ENCODE results near the gene TRIM17. TPM values are rescaled to one million over a fixed set of nuclear protein-coding genes. Genes with fewer than 3 reads are reported as not detected.

The TRIM17 gene
- total and polyA plus RNA-seq, 5 experiments from 2014 or later, result 0.39 to 3.1 (median 0.62) TPM

DNA sequence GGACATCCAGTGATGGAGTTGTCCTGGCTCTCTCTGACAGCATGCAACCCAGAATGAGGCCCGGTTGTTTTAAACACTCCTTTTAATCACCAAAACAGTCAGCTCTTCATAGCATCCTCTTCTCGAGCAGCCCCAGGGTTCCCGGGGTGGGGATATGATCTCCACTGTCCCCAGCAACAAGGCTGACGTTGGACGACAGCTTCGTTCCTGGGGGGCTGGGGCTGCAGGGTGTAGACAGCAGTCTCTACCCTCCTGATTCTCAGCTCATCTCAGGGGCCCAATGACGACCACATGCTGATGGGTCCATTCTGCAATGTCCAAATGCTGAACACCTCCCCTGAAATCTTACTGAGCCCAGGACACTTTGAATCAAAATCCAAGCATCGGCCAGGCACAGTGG, 37.0 kb downstream of the TRIM17 start:
- Mint-ChIP-seq H3K4me3 (peak overlapping the region in 8 of 10 donors; percentile 16 to 92 (median 52)), H3K36me3 (no peaks in the 10 kb centered on the region), H3K9me3 (no peaks in the 10 kb centered on the region), H3K27me3 (peaks cover 4 to 32% (median 21%) of the 10 kb centered on the region in 5 donors), H3K4me1 (peaks cover 7 to 11% (median 9%) of the 10 kb centered on the region in 4 donors), H3K27ac (no peak overlapping the region)
- ATAC-seq (no peak), DNase-seq (peak in 1 of 10 donors; percentile 38)
- POLR2A ChIA-PET, result no interaction called here

- peak; percentile 17 to 21 for ATAC-seq
- DNase-seq, result no peak
- Mint-ChIP-seq H3K27ac (peak overlapping the region in 6 of 10 donors; percentile 5 to 73 (median 40)), H3K4me3 (peak overlapping the region; percentile 74 to 94 (median 84)), H3K9me3 (no peaks in the 10 kb centered on the region), H3K4me1 (peaks cover 7 to 11% (median 9%) of the 10 kb centered on the region in 4 donors), H3K27me3 (peaks cover 4 to 31% (median 21%) of the 10 kb centered on the region in 5 donors), H3K36me3 (no peaks in the 10 kb centered on the region)
- POLR2A ChIA-PET, result no interaction called here
These were observed 37.7 kb downstream of the TRIM17 start for GRCh38 chr1:228378873-228379460.

GRCh38 chr1:228378090-228378872, 38.4 kb downstream of the TRIM17 start:
- peaks cover 4 to 29% (median 21%) of the 10 kb centered on the region in 5 donors for H3K27me3 Mint-ChIP-seq
- no peaks in the 10 kb centered on the region for H3K36me3 Mint-ChIP-seq
- POLR2A ChIA-PET, result no interaction called here
- H3K9me3 Mint-ChIP-seq, result no peaks in the 10 kb centered on the region
- peaks cover 7 to 11% (median 9%) of the 10 kb centered on the region in 4 donors for H3K4me1 Mint-ChIP-seq
- H3K27ac Mint-ChIP-seq, result peak overlapping the region in 1 of 10 donors; percentile 40
- ATAC-seq, result peak; percentile 83 to 86
- peak overlapping the region; percentile 74 to 94 (median 84) for H3K4me3 Mint-ChIP-seq
- DNase-seq, result peak in 9 of 10 donors; percentile 41 to 81 (median 51)

GRCh38 chr1:228377664-228378089, 39.0 kb downstream of the TRIM17 start:
- no peak for DNase-seq
- peaks cover 7 to 11% (median 9%) of the 10 kb centered on the region in 4 donors for H3K4me1 Mint-ChIP-seq
- POLR2A ChIA-PET, result no interaction called here
- ATAC-seq, result no peak
- peaks cover 4 to 28% (median 16%) of the 10 kb centered on the region in 5 donors for H3K27me3 Mint-ChIP-seq
- no peak overlapping the region for H3K27ac Mint-ChIP-seq
- no peaks in the 10 kb centered on the region for H3K36me3 Mint-ChIP-seq
- H3K4me3 Mint-ChIP-seq, result peak overlapping the region; percentile 19 to 94 (median 54)
- H3K9me3 Mint-ChIP-seq, result no peaks in the 10 kb centered on the region

DNA sequence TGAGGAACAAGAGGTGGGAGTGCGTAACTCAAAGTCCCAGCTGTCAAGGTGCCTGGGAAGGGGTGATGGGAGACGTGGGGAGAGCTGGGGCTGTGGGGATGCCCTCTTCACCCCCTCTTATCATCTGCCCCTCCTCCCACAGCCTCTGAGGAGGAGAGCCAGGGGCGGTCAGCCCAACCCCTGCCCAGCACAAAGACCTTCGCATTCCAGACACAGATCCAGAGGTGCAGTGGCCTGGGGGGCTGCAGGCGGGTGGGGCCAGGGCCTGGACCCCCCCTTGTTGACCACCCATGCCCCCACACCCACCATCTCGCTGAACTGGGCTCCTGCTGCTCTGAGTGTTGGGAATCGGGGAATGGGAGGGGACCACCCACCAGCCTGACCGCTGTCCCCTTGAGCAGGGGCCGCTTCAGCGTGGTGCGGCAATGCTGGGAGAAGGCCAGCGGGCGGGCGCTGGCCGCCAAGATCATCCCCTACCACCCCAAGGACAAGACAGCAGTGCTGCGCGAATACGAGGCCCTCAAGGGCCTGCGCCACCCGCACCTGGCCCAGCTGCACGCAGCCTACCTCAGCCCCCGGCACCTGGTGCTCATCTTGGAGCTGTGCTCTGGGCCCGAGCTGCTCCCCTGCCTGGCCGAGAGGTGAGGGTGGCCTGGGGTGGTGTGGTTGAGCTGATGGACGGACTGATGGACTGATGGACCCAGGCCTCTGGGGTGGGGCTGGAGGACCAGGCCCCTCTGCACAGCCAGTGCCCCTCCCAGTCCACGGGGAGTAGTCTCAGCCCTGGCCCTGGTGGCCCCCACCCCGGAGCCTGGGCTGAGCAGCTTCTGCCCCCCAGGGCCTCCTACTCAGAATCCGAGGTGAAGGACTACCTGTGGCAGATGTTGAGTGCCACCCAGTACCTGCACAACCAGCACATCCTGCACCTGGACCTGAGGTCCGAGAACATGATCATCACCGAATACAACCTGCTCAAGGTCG, 39.7 kb downstream of the TRIM17 start:
- no peak for ATAC-seq
- peaks cover 7 to 11% (median 9%) of the 10 kb centered on the region in 4 donors for H3K4me1 Mint-ChIP-seq
- no peak overlapping the region for H3K27ac Mint-ChIP-seq
- DNase-seq, result peak in 1 of 10 donors; percentile 56
- POLR2A ChIA-PET, result no interaction called here
- peaks cover 0 to 24% (median 10%) of the 10 kb centered on the region in 5 donors for H3K27me3 Mint-ChIP-seq
- no peaks in the 10 kb centered on the region for H3K36me3 Mint-ChIP-seq
- H3K9me3 Mint-ChIP-seq, result no peaks in the 10 kb centered on the region
- H3K4me3 Mint-ChIP-seq, result peak overlapping the region in 8 of 10 donors; percentile 19 to 92 (median 50)

- DNase-seq, result peak in 1 of 10 donors; percentile 24
These were observed 40.4 kb downstream of the TRIM17 start for GRCh38 chr1:228376262-228376628.

GRCh38 chr1:228375578-228376261, 40.9 kb downstream of the TRIM17 start:
- H3K27ac Mint-ChIP-seq, result peak overlapping the region in 1 of 10 donors; percentile 11

More at GRCh38 chr1:228376262-228376628, 40.4 kb downstream of the TRIM17 start:
- Mint-ChIP-seq H3K4me1 (peaks cover 7 to 11% (median 9%) of the 10 kb centered on the region in 4 donors), H3K27me3 (peaks cover 0 to 21% (median 10%) of the 10 kb centered on the region in 5 donors), H3K9me3 (no peaks in the 10 kb centered on the region), H3K36me3 (no peaks in the 10 kb centered on the region), H3K4me3 (peak overlapping the region in 3 of 10 donors; percentile 12 to 51 (median 25)), H3K27ac (no peak overlapping the region)
- POLR2A ChIA-PET, result no interaction called here
- ATAC-seq, result no peak

DNA sequence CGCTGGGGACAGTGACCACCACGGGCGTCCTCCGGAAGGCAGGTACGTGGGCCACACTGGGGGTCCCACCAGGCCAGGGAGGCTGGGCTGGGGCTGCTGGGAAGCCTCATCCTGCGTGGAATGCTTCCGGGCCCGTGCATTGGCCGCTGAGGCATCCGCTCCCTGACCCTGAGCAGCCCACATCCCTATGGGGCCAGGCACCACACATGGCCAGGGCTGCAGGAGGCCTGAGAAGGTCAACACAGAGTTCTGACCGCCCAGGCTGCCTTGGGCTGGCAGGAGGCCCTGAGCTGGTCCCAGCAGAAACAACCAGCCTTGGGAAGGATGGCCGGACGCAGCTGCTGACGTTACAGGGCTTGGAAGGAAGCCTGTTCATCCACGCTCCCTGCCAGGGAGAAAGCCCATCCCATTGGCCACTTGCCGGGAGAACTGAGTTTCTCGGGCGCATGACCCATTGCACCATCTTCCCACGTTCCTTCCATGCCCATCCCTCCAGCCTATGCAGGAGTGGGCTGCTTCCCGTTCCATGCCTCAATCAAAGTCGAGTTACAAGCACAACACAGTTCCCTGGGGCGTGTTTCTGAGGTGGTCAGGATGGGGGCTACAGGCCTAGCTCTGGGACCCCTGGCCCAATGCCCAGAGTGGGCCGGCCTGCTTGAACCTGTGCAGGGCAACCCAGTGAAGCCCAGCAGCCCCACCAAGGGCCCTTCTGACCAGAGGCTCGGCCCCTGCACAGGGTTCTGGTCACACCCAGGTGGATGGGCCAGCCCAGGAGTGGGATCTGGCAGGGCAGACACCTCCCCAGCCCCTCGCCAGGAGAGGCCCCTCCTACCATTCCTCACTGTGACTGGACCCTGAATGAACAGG, 41.7 kb downstream of the TRIM17 start:
- H3K4me1 Mint-ChIP-seq, result peaks cover 7 to 11% (median 9%) of the 10 kb centered on the region in 4 donors
- H3K4me3 Mint-ChIP-seq, result no peak overlapping the region
- no peaks in the 10 kb centered on the region for H3K36me3 Mint-ChIP-seq
- DNase-seq (peak in 1 of 10 donors; percentile 54), ATAC-seq (no peak)
- H3K27me3 Mint-ChIP-seq, result peaks cover 0 to 15% (median 7%) of the 10 kb centered on the region in 5 donors
- POLR2A ChIA-PET, result no interaction called here
- H3K27ac Mint-ChIP-seq, result no peak overlapping the region
- no peaks in the 10 kb centered on the region for H3K9me3 Mint-ChIP-seq

More at GRCh38 chr1:228375578-228376261, 40.9 kb downstream of the TRIM17 start:
- no peak for ATAC-seq
- DNase-seq, result peak in 1 of 10 donors; percentile 32
- POLR2A ChIA-PET, result no interaction called here
- Mint-ChIP-seq H3K27me3 (peaks cover 0 to 19% (median 10%) of the 10 kb centered on the region in 5 donors), H3K4me1 (peaks cover 7 to 11% (median 9%) of the 10 kb centered on the region in 4 donors), H3K9me3 (no peaks in the 10 kb centered on the region), H3K4me3 (no peak overlapping the region), H3K36me3 (no peaks in the 10 kb centered on the region)

DNA sequence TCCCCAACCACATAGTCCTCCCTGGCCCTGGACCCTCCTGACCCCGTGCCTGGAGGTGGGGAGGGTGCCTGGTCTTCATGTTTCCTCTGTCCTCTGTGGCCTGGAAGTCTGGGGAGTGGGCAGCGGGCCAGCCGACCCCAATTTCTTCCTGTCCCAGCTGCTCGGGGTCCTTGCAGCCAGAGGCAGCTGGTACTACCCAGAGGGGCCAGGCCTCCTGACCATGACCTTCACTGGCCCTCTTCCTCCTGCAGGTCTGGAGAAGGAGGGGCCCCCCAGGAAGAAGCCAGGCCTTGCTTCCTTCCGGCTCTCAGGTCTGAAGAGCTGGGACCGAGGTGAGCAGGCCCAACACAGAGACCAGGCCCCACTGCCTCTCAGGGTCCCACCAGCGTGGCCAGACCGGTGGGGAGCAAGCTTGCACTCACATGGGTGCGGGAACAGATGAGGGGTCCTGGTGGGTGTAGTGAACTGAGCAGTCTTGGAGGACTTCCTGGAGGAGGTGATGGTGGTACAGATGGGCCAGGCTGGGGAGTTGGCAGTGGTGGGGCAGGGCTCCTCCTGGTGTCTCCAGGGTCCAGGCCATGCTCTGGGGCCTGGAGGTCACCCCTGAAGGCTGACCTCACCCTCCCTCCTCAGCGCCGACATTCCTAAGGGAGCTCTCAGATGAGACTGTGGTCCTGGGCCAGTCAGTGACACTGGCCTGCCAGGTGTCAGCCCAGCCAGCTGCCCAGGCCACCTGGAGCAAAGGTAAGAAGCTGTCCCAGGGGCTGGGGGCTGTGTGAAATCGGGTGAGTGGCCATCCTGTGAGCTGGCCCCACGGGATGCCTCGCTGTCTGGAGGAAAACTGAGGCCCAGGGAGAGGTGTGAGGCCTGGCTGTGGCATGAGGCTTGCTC, 42.7 kb downstream of the TRIM17 start:
- ATAC-seq, result no peak
- peaks cover 0 to 7% (median 2%) of the 10 kb centered on the region in 5 donors for H3K27me3 Mint-ChIP-seq
- no peaks in the 10 kb centered on the region for H3K9me3 Mint-ChIP-seq
- no peak overlapping the region for H3K4me3 Mint-ChIP-seq
- H3K27ac Mint-ChIP-seq, result no peak overlapping the region
- peaks cover 4 to 7% (median 5%) of the 10 kb centered on the region in 4 donors for H3K4me1 Mint-ChIP-seq
- H3K36me3 Mint-ChIP-seq, result no peaks in the 10 kb centered on the region
- POLR2A ChIA-PET, result no interaction called here
- DNase-seq, result peak in 1 of 10 donors; percentile 55

DNA sequence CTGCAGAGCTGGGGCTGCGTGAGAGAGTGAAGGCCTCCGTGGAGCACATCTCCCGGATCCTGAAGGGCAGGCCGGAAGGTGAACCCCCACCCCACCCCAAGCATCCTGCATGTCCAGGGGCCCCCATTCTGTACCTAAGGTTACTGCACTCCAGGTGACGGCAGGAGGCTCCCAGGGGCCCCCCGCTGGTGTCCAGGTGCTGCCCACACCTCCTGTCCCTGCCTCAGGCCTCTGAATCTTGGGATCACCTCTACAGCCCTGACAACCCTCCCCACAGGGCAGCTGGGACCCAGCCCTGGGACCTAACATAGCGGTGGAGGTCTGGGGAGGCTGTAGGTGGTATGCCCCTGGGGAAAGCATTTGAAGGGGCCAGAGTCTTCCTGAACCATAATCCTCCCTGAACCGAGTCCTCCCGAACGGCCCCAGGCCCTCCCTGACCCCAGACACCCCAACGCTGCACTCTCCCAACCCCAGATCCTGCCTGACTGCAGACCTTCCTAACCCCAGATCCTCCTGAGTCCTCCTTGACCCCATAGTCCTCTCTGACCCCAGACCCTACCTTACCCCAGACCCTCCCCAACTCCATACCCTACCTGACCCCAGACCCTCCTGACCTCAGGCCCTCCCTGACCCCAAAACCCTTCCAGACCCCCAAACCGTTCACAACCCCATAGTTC, 43.5 kb downstream of the TRIM17 start:
- peak overlapping the region in 1 of 10 donors; percentile 28 for H3K27ac Mint-ChIP-seq
- no peak for ATAC-seq
- H3K4me3 Mint-ChIP-seq, result no peak overlapping the region
- POLR2A ChIA-PET, result no interaction called here
- peak in 1 of 10 donors; percentile 38 for DNase-seq
- peaks cover 0 to 3% (median under 1%) of the 10 kb centered on the region in 4 donors for H3K4me1 Mint-ChIP-seq
- peaks cover 0 to 2% (median 0%) of the 10 kb centered on the region in 5 donors for H3K27me3 Mint-ChIP-seq
- H3K36me3 Mint-ChIP-seq, result no peaks in the 10 kb centered on the region
- H3K9me3 Mint-ChIP-seq, result no peaks in the 10 kb centered on the region
